HG03039 (cell line): Measurements from ENCODE around the gene PCSK5.

Experiments
- ATAC-seq: cut with Tn5 transposase; IDR thresholded peaks from one replicate; pipeline ENCODE4 v1.9.1; 2021; ENCODE audit warnings: mild to moderate bottlenecking, moderate library complexity; ENCODE audit not compliant: unreplicated experiment

The PCSK5 gene

GRCh38 chr9:76176171-76176570 is 285.7 kb downstream of the PCSK5 start:
- ATAC-seq, result no peak

- no peak for ATAC-seq
These were observed 287.5 kb downstream of the PCSK5 start for GRCh38 chr9:76177931-76178330.

- ATAC-seq, result no peak
These were observed 290.1 kb downstream of the PCSK5 start for GRCh38 chr9:76180541-76180940.

GRCh38 chr9:76181020-76181641 is 290.7 kb downstream of the PCSK5 start:
- no peak for ATAC-seq

GRCh38 chr9:76181781-76182180 is 291.3 kb downstream of the PCSK5 start:
- no peak for ATAC-seq

- no peak for ATAC-seq
These were observed 295.0 kb downstream of the PCSK5 start for GRCh38 chr9:76185432-76185831.

- ATAC-seq, result no peak
These were observed 297.8 kb downstream of the PCSK5 start for GRCh38 chr9:76188286-76188685.

- ATAC-seq, result no peak
These were observed 298.4 kb downstream of the PCSK5 start for GRCh38 chr9:76188905-76189304.

GRCh38 chr9:76191493-76191892 is 301.0 kb downstream of the PCSK5 start:
- no peak for ATAC-seq

GRCh38 chr9:76192013-76192412 is 301.5 kb downstream of the PCSK5 start:
- ATAC-seq, result no peak

- ATAC-seq, result no peak
These were observed 304.4 kb downstream of the PCSK5 start for GRCh38 chr9:76194896-76195295.

GRCh38 chr9:76198336-76198735 is 307.9 kb downstream of the PCSK5 start:
- no peak for ATAC-seq

GRCh38 chr9:76200315-76200714 is 309.8 kb downstream of the PCSK5 start:
- ATAC-seq, result no peak

GRCh38 chr9:76200745-76201144 is 310.3 kb downstream of the PCSK5 start:
- ATAC-seq, result no peak

- ATAC-seq, result no peak
These were observed 312.9 kb downstream of the PCSK5 start for GRCh38 chr9:76203373-76203772.

GRCh38 chr9:76206821-76207220 is 316.3 kb downstream of the PCSK5 start:
- ATAC-seq, result no peak

- no peak for ATAC-seq
These were observed 323.3 kb downstream of the PCSK5 start for GRCh38 chr9:76213751-76214150.

GRCh38 chr9:76215066-76215465 is 324.6 kb downstream of the PCSK5 start:
- ATAC-seq, result no peak

GRCh38 chr9:76216161-76216649 is 325.7 kb downstream of the PCSK5 start:
- no peak for ATAC-seq

- ATAC-seq, result no peak
These were observed 327.8 kb downstream of the PCSK5 start for GRCh38 chr9:76218117-76218885.

GRCh38 chr9:76218886-76219445 is 328.5 kb downstream of the PCSK5 start:
- ATAC-seq, result no peak

GRCh38 chr9:76219560-76220151 is 329.2 kb downstream of the PCSK5 start:
- no peak for ATAC-seq
